HEK293 (cell line): ENCODE data around the gene ARHGEF7.

ENCODE experiments used
- CTCF ChIA-PET: fragments of 350-600 bp; formaldehyde crosslinking; extraction: SDS; loops from one replicate; lab custom pipeline; 2021; ENCODE audit warnings: antibody characterized with exemption; lab: Yijun Ruan, JAX
- POLR2A ChIA-PET: fragments of 300-600 bp; formaldehyde crosslinking; extraction: SDS; loops from one replicate; lab custom pipeline; 2020; ENCODE audit warnings: antibody characterized with exemption, inconsistent platforms; lab: Yijun Ruan, JAX
- H3K27ac ChIP-seq: fragments of 200-500 bp; sonication (Bioruptor generic); 2 replicates; pipeline ENCODE4 v1.5.1; 2014; ENCODE audit warnings: low read depth, low read length, control low read depth, inconsistent platforms; ENCODE audit errors: extremely low read depth
- H3K36me3 ChIP-seq, 2 experiments: fragments of 200-500 bp in 1 of 2; sonication (Bioruptor generic) in 1 of 2; 1 replicate in 1 of 2; 2 replicates in 1 of 2; pipeline ENCODE4 v1.5.1; 2014 to 2017; ENCODE audit warnings: inconsistent platforms in 2 of 2, low read length in 2 of 2; ENCODE audit not compliant: control insufficient read depth in 2 of 2, insufficient read depth in 1 of 2
- H3K4me1 ChIP-seq: fragments of 200-500 bp; sonication (Bioruptor generic); 2 replicates; pipeline ENCODE4 v1.5.1; 2014; ENCODE audit warnings: mild to moderate bottlenecking, low read length, inconsistent platforms; ENCODE audit not compliant: control insufficient read depth, insufficient read depth
- H3K4me3 ChIP-seq: 2 replicates; pipeline ENCODE4 v1.5.1; 2011; ENCODE audit warnings: low read depth, mild to moderate bottlenecking, control low read depth, low read length, moderate library complexity
- H3K9me3 ChIP-seq: fragments of 200-500 bp; sonication (Bioruptor generic); 2 replicates; pipeline ENCODE4 v1.5.1; 2014; ENCODE audit warnings: low read depth, low read length, inconsistent platforms; ENCODE audit not compliant: control insufficient read depth, insufficient read depth
- GLIS1 ChIP-seq: fragments of 450-650 bp; formaldehyde crosslinking; IDR thresholded peaks from 2 replicates; pipeline ENCODE4 v1.5.1; 2016; ENCODE audit warnings: missing biosample characterization, missing genetic modification characterization
- RBAK ChIP-seq: fragments of 450-650 bp; formaldehyde crosslinking; IDR thresholded peaks from 2 replicates; pipeline ENCODE4 v1.5.1; 2016; ENCODE audit warnings: missing biosample characterization, missing genetic modification characterization
- ZIC2 ChIP-seq: fragments of 450-650 bp; formaldehyde crosslinking; IDR thresholded peaks from 2 replicates; pipeline ENCODE4 v1.5.1; 2016; ENCODE audit warnings: missing biosample characterization, missing genetic modification characterization
- ZNF132 ChIP-seq: fragments of 450-650 bp; formaldehyde crosslinking; IDR thresholded peaks from 2 replicates; pipeline ENCODE4 v1.5.1; 2017; ENCODE audit warnings: missing biosample characterization, missing genetic modification characterization, borderline replicate concordance
- ZNF19 ChIP-seq: fragments of 450-650 bp; formaldehyde crosslinking; IDR thresholded peaks from 2 replicates; pipeline ENCODE4; 2016; ENCODE audit warnings: missing biosample characterization, missing genetic modification characterization, low read depth
- ZNF354C ChIP-seq: fragments of 450-650 bp; formaldehyde crosslinking; IDR thresholded peaks from 2 replicates; pipeline ENCODE4 v1.5.1; 2016; ENCODE audit warnings: missing biosample characterization, missing genetic modification characterization, low read depth, borderline replicate concordance
- ZNF423 ChIP-seq: fragments of 450-650 bp; formaldehyde crosslinking; IDR thresholded peaks from 2 replicates; pipeline ENCODE4 v1.5.1; 2016; ENCODE audit warnings: missing biosample characterization, missing genetic modification characterization
- ZNF621 ChIP-seq: fragments of 450-650 bp; formaldehyde crosslinking; IDR thresholded peaks from 2 replicates; pipeline ENCODE4 v1.5.1; 2017; ENCODE audit warnings: missing biosample characterization, missing genetic modification characterization
- ZNF624 ChIP-seq: fragments of 450-650 bp; formaldehyde crosslinking; IDR thresholded peaks from 2 replicates; pipeline ENCODE4 v1.5.1; 2017; ENCODE audit warnings: missing biosample characterization, missing genetic modification characterization
- ZNF658 ChIP-seq: fragments of 450-650 bp; formaldehyde crosslinking; IDR thresholded peaks from 2 replicates; pipeline ENCODE4; 2016; ENCODE audit warnings: missing biosample characterization, missing genetic modification characterization
- ZNF701 ChIP-seq: fragments of 450-650 bp; formaldehyde crosslinking; IDR thresholded peaks from 2 replicates; pipeline ENCODE4 v1.5.1; 2016; ENCODE audit warnings: missing biosample characterization, missing genetic modification characterization
- ZSCAN16 ChIP-seq: fragments of 450-650 bp; formaldehyde crosslinking; IDR thresholded peaks from 2 replicates; pipeline ENCODE4 v1.5.1; 2016; ENCODE audit warnings: missing biosample characterization, missing genetic modification characterization
- TF ChIP-seq, protein P1 (sequence below): fragments of 450-650 bp; formaldehyde crosslinking; IDR thresholded peaks from 2 replicates; pipeline ENCODE4 v1.5.1; 2016; ENCODE audit warnings: missing biosample characterization, missing genetic modification characterization
- TF ChIP-seq, protein P2 (sequence below): fragments of 450-650 bp; formaldehyde crosslinking; IDR thresholded peaks from 2 replicates; pipeline ENCODE4 v1.5.1; 2017; ENCODE audit warnings: missing biosample characterization, mild to moderate bottlenecking, missing genetic modification characterization, moderate library complexity

The ARHGEF7 gene

DNA sequence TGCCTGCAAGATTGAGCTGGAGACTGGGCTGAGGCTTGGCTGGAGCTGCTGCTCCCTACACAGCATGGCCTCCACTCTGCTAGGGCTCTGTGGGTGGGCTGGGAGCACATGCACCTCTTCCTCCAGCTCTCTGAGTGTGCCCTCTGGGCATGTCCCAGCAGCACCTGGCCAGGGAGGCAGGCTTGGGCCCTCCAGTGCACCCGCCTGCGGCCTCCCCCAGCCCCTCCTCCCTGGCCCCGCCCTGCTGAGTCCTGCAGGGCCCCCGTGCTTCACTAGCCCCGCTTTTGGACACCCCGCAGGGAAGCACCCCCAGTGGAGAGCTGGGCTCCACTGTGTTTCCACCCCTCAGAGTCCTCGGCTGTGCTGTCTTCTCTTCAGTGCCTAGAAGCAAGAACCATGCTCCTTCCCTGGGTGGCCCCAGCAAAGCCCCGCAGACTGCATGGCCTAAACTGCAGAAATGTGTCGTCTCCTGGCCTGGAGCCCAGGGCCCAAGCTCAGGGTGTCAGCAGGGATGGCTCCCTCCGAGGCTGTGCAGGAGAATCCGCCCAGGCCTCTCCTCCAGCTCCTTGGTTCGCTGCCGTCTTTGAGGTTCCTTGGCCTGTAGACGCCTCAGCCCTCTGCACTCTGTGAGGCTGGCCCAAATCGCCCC, 200.4 kb downstream of the ARHGEF7 start:
- POLR2A ChIA-PET, result no interaction called here
- Histone ChIP-seq H3K4me1 (no peaks in the 10 kb centered on the region), H3K4me3 (no peak overlapping the region)

DNA sequence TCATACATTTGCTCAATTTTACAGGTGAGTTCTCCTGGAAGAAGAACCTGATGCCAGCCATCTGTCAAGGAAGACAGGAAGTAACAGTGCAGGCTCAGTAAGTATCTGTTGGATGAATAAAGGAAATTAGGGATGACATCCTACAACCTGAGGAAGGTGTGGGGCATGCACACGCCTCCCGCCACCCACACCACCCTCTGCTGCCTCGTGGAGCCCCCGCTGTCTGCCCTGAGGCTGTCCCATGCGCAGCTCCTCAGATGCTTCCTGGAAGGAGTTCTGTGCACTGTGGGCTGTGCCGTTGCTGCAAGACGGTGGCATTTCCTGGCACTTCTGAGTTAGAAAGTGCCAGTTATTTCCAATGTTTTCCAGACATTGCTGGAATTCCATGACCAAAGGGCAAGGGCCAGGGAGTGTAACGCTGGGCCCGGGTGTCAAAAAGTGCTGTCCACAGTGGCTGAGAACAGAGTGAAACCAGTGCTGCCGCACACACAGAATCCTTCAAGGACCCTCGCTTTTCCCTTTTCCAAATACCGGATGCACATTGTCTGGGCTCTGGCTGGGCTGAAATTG, 201.1 kb downstream of the ARHGEF7 start:
- Histone ChIP-seq H3K4me1 (no peaks in the 10 kb centered on the region), H3K27ac (no peak overlapping the region), H3K9me3 (no peaks in the 10 kb centered on the region), H3K4me3 (no peak overlapping the region), H3K36me3 (no peaks in the 10 kb centered on the region)
- TF ChIP-seq ZNF354C (tag by site-specific recombination), result no peak
- TF ChIP-seq ZNF423 (tag by site-specific recombination), result no peak
- TF ChIP-seq ZNF658 (tag by site-specific recombination), result no peak
- TF ChIP-seq ZNF701 (tag by site-specific recombination), result no peak
- TF ChIP-seq ZNF624, result no peak
- TF ChIP-seq ZNF621 (tag by site-specific recombination), result no peak
- TF ChIP-seq ZNF19 (tag by site-specific recombination), result no peak
- CTCF ChIA-PET, result no interaction called here
- POLR2A ChIA-PET, result no interaction called here

More for the DNA sequence above, 200.4 kb downstream of the ARHGEF7 start:
- H3K27ac ChIP-seq, result no peak overlapping the region
- no peaks in the 10 kb centered on the region for H3K36me3 ChIP-seq
- CTCF ChIA-PET, result no interaction called here
- TF ChIP-seq, protein P1, sequence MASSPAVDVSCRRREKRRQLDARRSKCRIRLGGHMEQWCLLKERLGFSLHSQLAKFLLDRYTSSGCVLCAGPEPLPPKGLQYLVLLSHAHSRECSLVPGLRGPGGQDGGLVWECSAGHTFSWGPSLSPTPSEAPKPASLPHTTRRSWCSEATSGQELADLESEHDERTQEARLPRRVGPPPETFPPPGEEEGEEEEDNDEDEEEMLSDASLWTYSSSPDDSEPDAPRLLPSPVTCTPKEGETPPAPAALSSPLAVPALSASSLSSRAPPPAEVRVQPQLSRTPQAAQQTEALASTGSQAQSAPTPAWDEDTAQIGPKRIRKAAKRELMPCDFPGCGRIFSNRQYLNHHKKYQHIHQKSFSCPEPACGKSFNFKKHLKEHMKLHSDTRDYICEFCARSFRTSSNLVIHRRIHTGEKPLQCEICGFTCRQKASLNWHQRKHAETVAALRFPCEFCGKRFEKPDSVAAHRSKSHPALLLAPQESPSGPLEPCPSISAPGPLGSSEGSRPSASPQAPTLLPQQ (tag by site-specific recombination), result no peak
- TF ChIP-seq ZIC2 (tag by site-specific recombination) (peak; percentile 97), GLIS1 (peak; percentile 49; the same call in 1 of the 2 replicates), ZSCAN16 (tag by site-specific recombination) (no peak)
- TF ChIP-seq, protein P2, sequence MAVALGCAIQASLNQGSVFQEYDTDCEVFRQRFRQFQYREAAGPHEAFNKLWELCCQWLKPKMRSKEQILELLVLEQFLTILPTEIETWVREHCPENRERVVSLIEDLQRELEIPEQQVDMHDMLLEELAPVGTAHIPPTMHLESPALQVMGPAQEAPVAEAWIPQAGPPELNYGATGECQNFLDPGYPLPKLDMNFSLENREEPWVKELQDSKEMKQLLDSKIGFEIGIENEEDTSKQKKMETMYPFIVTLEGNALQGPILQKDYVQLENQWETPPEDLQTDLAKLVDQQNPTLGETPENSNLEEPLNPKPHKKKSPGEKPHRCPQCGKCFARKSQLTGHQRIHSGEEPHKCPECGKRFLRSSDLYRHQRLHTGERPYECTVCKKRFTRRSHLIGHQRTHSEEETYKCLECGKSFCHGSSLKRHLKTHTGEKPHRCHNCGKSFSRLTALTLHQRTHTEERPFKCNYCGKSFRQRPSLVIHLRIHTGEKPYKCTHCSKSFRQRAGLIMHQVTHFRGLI (tag by site-specific recombination), result peak; percentile 82
- TF ChIP-seq, all 188 proteins: peak for 3
- H3K9me3 ChIP-seq, result no peaks in the 10 kb centered on the region

DNA sequence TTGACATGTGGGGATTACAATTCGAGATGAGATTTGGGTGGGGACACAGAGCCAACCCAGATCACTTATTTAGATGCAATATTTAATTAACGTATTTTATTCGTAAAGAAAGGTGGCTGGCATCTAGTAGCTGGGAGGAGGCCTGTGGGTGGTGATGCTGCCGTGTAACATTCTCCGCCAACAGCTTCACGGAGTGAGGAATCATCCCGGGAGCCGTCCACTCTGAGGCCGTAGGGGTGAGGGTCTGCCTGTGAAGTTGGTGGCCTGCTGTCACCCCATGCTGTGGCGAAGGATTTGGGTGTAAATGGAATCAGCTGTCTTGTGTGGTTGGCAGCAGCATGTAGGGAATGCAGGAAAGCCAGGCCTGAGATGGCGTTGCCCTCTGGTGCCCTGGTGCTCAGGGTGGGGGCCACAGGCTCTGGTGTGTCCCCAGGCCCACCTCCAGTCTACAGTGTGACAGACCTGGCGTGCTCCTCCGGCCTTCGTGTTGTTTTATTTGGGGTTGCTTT, 202.0 kb downstream of the ARHGEF7 start:
- H3K4me3 ChIP-seq, result no peak overlapping the region
- ChIA-PET POLR2A (no interaction called here), CTCF (no interaction called here)
- TF ChIP-seq ZNF132 (tag by site-specific recombination) (no peak), RBAK (no peak)
- no peaks in the 10 kb centered on the region for H3K9me3 ChIP-seq
- no peaks in the 10 kb centered on the region for H3K36me3 ChIP-seq
- no peak overlapping the region for H3K27ac ChIP-seq
- no peaks in the 10 kb centered on the region for H3K4me1 ChIP-seq
